ENCODE results near the gene GRIP1. TPM values are rescaled to one million over a fixed set of nuclear protein-coding genes. Genes with fewer than 3 reads are reported as not detected.

GRIP1 gene
- total RNA-seq, 1 experiment from 2014 or later = 22.5 TPM

GRCh38 chr12:66529934-66530333 lies 148.9 kb downstream of the GRIP1 start:
- POLR2A ChIA-PET = no interaction called here
- Mint-ChIP-seq H3K27ac (no peak overlapping the region), H3K9me3 (peaks cover 25% of the 10 kb centered on the region), H3K4me3 (no peak overlapping the region), H3K27me3 (ENCODE audit: low read depth) (no peaks in the 10 kb centered on the region), H3K4me1 (peaks cover 10% of the 10 kb centered on the region), H3K36me3 (peaks cover 24% of the 10 kb centered on the region)
- TF ChIP-seq NR1H2 (CRISPR knock-in tag; IDR thresholded peaks at IDR 0.05) (no peak), NR3C1 (CRISPR knock-in tag; conservative IDR thresholded peaks at IDR 0.05; ENCODE audit: low read depth) (no peak), GTF2I (CRISPR knock-in tag; conservative IDR thresholded peaks at IDR 0.05) (no peak), ZSCAN18 (CRISPR knock-in tag; IDR thresholded peaks at IDR 0.05) (no peak), ETV6 (CRISPR knock-in tag; IDR thresholded peaks at IDR 0.05) (no peak), FOXK1 (CRISPR knock-in tag; IDR thresholded peaks at IDR 0.05) (no peak), IRF1 (CRISPR knock-in tag; IDR thresholded peaks at IDR 0.05) (no peak), SMAD4 (CRISPR knock-in tag; IDR thresholded peaks at IDR 0.05) (no peak), ATF6 (CRISPR knock-in tag; IDR thresholded peaks at IDR 0.05) (no peak), FOXP1 (CRISPR knock-in tag; IDR thresholded peaks at IDR 0.05; ENCODE audit: borderline replicate concordance) (no peak), CTCF (IDR thresholded peaks at IDR 0.05) (no peak), MAX (CRISPR knock-in tag; IDR thresholded peaks at IDR 0.05) (no peak), E2F1 (CRISPR knock-in tag; IDR thresholded peaks at IDR 0.05) (no peak)
- CTCF ChIA-PET = interaction anchor here (1.8 kb wide), 1 partner anchor 19 kb away, joined by 5 read pairs; no protein-coding TSS in a partner anchor
- DNase-seq (ENCODE audit: low spot score) = no peak
- no peak for ATAC-seq

- peaks cover 15% of the 10 kb centered on the region for H3K36me3 Mint-ChIP-seq
- no peak overlapping the region for H3K27ac Mint-ChIP-seq
- POLR2A ChIA-PET = no interaction called here
- no peak for TF ChIP-seq CTCF (IDR thresholded peaks at IDR 0.05)
- no peak for TF ChIP-seq MAX (CRISPR knock-in tag; IDR thresholded peaks at IDR 0.05)
- TF ChIP-seq E2F5 (CRISPR knock-in tag; IDR thresholded peaks at IDR 0.05) = no peak
- no peak for TF ChIP-seq NR3C1 (CRISPR knock-in tag; conservative IDR thresholded peaks at IDR 0.05; ENCODE audit: low read depth)
- TF ChIP-seq SMAD4 (CRISPR knock-in tag; IDR thresholded peaks at IDR 0.05) = no peak
- TF ChIP-seq ZNF281 (CRISPR knock-in tag; IDR thresholded peaks at IDR 0.05) = no peak
Measured at GRCh38 chr12:66516561-66516960, 162.3 kb downstream of the GRIP1 start.

More at GRCh38 chr12:66516561-66516960, 162.3 kb downstream of the GRIP1 start:
- Mint-ChIP-seq H3K9me3 (peaks cover 19% of the 10 kb centered on the region), H3K4me3 (no peak overlapping the region), H3K27me3 (ENCODE audit: low read depth) (no peaks in the 10 kb centered on the region), H3K4me1 (peaks cover 26% of the 10 kb centered on the region)
- DNase-seq (ENCODE audit: low spot score) (no peak), ATAC-seq (no peak)
- CTCF ChIA-PET = no interaction called here

Data from WTC11 (cell line).